K562 (cell line): ENCODE results near the gene CHD5.

Experiments
- ATF2 ChIP-seq: sonication (generic); formaldehyde crosslinking; IDR thresholded peaks from 2 replicates; pipeline ENCODE4 v1.8.1; 2022; ENCODE audit warnings: missing genetic modification reagents
- CBX5 ChIP-seq: IDR thresholded peaks from 2 replicates; pipeline ENCODE4 v1.6.1; 2014; ENCODE audit warnings: low read depth, borderline replicate concordance
- CREB1 ChIP-seq, 2 experiments: sonication (generic) in 1 of 2; formaldehyde crosslinking in 1 of 2; IDR thresholded peaks; 2 replicates each; pipeline versions ENCODE4 v1.6.1 to v1.8.0; 2012 to 2022; ENCODE audit warnings: inconsistent platforms in 1 of 2, mild to moderate bottlenecking in 1 of 2, missing genetic modification reagents in 1 of 2, moderate library complexity in 1 of 2
- E2F4 ChIP-seq: sonication (generic); formaldehyde crosslinking; IDR thresholded peaks from 2 replicates; pipeline ENCODE4 v1.8.0; 2022; ENCODE audit warnings: mild to moderate bottlenecking, low read depth, missing genetic modification reagents
- ESRRB ChIP-seq: fragments of 250-450 bp; sonication (Bioruptor Pico); IDR thresholded peaks from 2 replicates; pipeline ENCODE4 v1.5.0; 2020; ENCODE audit warnings: mild to moderate bottlenecking, moderate library complexity, borderline replicate concordance
- FUS ChIP-seq: fragments of 200-400 bp; formaldehyde crosslinking; optimal IDR thresholded peaks from 2 replicates; pipeline ENCODE3; 2017; ENCODE audit warnings: low read depth, low read length
- MXI1 ChIP-seq: IDR thresholded peaks from 2 replicates; pipeline ENCODE4 v1.6.1; 2011; ENCODE audit warnings: low read depth, mild to moderate bottlenecking, improper control_type of control experiment, low read length
- NFIX ChIP-seq: fragments of 250-450 bp; sonication (Bioruptor Pico); IDR thresholded peaks from 2 replicates; pipeline ENCODE4 v1.4.0; 2020; ENCODE audit warnings: low read depth, mild to moderate bottlenecking, moderate library complexity
- RAD21 ChIP-seq, 2 experiments: fragments of 250-450 bp in 1 of 2; fragments of 450-650 bp in 1 of 2; sonication (Bioruptor Pico) in 1 of 2; formaldehyde crosslinking in 1 of 2; IDR thresholded peaks in 1 of 2; conservative IDR thresholded peaks in 1 of 2; 2 replicates each; pipeline versions ENCODE4 v1.4.0 to v1.8.0; 2020 to 2022; ENCODE audit warnings: mild to moderate bottlenecking in 2 of 2, moderate library complexity in 1 of 2
- SMARCA4 ChIP-seq: fragments of 450-650 bp; IDR thresholded peaks from 2 replicates; pipeline ENCODE4 v1.6.1; 2016
- SPI1 ChIP-seq: IDR thresholded peaks from 2 replicates; pipeline ENCODE4 v1.6.1; 2011; ENCODE audit warnings: low read depth, low read length, control low read depth, borderline replicate concordance
- STAT6 ChIP-seq: sonication (generic); formaldehyde crosslinking; IDR thresholded peaks from 2 replicates; pipeline ENCODE4 v1.8.1; 2023; ENCODE audit warnings: mild to moderate bottlenecking, missing genetic modification reagents

- TF ChIP-seq ATF2 (CRISPR knock-in tag) (no peak), ESRRB (CRISPR knock-in tag) (no peak), MXI1 (no peak), STAT6 (CRISPR knock-in tag) (no peak), CBX5 (no peak), SPI1 (no peak), CREB1 (IDR thresholded peaks at IDR 0.05) (no peak), CREB1 (CRISPR knock-in tag; IDR thresholded peaks at IDR 0.05) (no peak), NFIX (no peak), E2F4 (CRISPR knock-in tag) (no peak), FUS (no peak), RAD21 (CRISPR knock-in tag; conservative IDR thresholded peaks at IDR 0.05 in 1 of 2, IDR thresholded peaks at IDR 0.05 in 1 of 2) (no peak), SMARCA4 (no peak)
Measured at GRCh38 chr1:6225651-6226050, 45.5 kb upstream of the CHD5 start.
